HG03565 (cell line): Measurements from ENCODE around the gene PRUNE2.
"Not testable (repeated sequence)": the region's sequence is repeated elsewhere in the genome, so short reads cannot be mapped to it uniquely, and the experiment has no call there.

Experiments
- ATAC-seq: cut with Tn5 transposase; IDR thresholded peaks from one replicate; pipeline ENCODE4 v1.9.1; 2021; ENCODE audit warnings: mild to moderate bottlenecking, moderate library complexity; ENCODE audit not compliant: unreplicated experiment

The PRUNE2 gene, protein sequence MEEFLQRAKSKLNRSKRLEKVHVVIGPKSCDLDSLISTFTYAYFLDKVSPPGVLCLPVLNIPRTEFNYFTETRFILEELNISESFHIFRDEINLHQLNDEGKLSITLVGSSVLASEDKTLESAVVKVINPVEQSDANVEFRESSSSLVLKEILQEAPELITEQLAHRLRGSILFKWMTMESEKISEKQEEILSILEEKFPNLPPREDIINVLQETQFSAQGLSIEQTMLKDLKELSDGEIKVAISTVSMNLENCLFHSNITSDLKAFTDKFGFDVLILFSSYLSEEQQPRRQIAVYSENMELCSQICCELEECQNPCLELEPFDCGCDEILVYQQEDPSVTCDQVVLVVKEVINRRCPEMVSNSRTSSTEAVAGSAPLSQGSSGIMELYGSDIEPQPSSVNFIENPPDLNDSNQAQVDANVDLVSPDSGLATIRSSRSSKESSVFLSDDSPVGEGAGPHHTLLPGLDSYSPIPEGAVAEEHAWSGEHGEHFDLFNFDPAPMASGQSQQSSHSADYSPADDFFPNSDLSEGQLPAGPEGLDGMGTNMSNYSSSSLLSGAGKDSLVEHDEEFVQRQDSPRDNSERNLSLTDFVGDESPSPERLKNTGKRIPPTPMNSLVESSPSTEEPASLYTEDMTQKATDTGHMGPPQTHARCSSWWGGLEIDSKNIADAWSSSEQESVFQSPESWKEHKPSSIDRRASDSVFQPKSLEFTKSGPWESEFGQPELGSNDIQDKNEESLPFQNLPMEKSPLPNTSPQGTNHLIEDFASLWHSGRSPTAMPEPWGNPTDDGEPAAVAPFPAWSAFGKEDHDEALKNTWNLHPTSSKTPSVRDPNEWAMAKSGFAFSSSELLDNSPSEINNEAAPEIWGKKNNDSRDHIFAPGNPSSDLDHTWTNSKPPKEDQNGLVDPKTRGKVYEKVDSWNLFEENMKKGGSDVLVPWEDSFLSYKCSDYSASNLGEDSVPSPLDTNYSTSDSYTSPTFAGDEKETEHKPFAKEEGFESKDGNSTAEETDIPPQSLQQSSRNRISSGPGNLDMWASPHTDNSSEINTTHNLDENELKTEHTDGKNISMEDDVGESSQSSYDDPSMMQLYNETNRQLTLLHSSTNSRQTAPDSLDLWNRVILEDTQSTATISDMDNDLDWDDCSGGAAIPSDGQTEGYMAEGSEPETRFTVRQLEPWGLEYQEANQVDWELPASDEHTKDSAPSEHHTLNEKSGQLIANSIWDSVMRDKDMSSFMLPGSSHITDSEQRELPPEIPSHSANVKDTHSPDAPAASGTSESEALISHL (N-terminal part only)

GRCh38 chr9:76905791-76906646, at the start of gene PRUNE2:
Gene PRUNE2, minus strand, starts transcription at chr9:76906114. Its CDS starts 151 bp downstream, at chr9:76905963.
- peak; percentile 67 for ATAC-seq

DNA sequence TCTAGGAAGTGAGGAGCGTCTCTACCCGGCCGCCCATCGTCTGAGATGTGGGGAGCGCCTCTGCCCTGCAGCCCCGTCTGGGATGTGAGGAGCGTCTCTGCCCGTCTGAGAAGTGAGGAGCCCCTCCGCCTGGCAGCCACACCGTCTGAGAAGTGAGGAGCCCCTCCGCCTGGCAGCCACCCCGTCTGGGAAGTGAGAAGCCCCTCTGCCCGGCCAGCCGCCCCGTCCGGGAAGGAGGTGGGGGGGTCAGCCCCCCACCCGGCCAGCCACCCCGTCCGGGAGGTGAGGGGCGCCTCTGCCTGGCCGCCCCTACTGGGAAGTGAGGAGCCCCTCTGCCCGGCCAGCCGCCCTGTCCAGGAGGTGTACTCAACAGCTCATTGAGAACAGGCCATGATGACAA, 49.5 kb upstream of the PRUNE2 start:
- not testable (repeated sequence) for ATAC-seq

- ATAC-seq = no peak
Observed at GRCh38 chr9:76949865-76950264, 44.0 kb upstream of the PRUNE2 start.

DNA sequence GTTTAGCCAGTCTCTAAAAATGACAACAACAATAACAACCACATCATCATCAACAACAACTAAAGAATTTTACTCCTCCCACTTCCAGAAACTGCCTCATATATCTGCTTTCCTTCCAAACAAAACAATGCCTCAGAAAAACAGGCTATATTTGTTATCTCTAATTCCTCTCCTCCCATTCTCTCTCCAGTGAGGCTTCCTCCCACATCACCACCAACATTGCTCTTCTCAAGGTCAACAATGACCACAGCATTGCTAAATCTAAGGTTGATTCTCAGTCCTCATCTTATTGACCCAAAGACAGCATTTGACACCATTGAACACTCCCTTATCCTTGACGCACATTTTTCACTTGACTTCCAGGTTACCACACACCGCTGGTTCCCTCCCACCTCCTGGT, 38.1 kb upstream of the PRUNE2 start:
- no peak for ATAC-seq

GRCh38 chr9:76943054-76943453, 37.1 kb upstream of the PRUNE2 start:
- no peak for ATAC-seq

GRCh38 chr9:76932757-76933156, 26.8 kb upstream of the PRUNE2 start:
- no peak for ATAC-seq

- no peak for ATAC-seq
Observed at GRCh38 chr9:76932265-76932664, 26.4 kb upstream of the PRUNE2 start.

DNA sequence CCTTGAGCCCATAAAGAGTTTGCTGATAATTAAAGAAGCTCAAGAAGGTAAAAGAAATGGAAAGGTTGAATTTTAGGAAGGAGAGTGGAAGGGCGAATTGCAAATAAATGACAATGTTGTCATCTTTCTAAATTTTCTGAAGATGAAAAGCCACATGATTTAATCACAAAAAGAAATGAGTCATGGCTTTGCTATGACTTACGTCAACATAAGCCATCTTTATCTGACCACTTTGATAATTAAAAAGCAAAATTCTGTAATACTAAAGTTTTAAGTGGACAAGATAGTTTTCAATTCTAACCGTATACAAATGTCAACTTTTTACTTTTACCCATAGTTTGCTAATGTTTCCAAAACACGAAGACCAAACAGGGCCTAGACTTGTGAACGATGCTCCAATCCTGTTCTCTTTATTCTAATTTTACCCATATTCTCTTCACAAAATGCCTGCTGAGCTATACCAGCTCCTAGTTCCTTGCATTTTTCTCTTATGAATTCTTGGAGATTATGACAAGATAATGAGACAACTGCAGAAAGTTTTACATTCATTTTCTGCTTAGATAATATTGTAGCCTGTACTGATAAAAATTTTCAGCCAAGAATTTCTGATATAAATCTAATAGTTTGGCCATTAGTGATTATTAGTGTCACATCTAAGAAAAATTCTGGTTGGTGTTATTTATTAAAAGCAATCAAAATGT, 21.8 kb upstream of the PRUNE2 start:
- ATAC-seq = no peak

GRCh38 chr9:76926846-76927245, 20.9 kb upstream of the PRUNE2 start:
- ATAC-seq = no peak

DNA sequence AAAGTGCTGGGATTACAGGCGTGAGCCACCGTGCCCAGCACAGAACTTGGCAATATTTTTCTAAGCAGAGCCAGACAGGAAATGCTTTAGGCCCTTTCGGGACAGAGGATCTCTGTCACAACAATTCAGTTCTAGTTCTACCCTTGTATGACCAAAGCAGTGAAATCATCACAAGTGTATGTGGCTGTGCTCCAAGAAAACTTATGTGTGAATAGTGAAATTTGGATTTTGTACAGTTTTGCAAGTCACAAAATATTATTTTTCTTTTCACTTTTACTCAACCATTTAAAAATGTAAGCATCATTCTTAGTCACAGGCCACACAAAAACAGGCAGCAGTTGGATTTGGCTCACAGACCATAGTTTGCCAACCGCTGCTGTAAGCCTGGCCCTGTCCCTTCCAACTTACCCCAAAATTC, 20.4 kb upstream of the PRUNE2 start:
- ATAC-seq = no peak

DNA sequence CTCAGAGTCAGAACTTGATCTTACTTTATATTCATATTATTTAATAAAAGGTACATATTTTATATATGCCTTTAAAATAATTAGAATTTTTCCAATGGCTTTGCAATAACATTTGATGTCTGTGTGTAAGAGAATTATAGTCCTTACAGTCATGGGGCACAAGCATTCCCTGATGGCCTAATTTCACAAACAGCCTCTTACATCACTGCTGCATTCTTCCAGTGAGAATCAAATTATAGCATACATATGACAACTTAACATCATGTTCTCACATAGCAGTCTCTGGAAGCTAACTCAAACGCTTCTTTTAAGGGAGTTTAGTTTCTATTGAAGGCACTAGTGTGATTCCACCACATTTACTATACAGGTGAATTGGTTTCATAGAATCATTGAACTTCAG, 15.3 kb upstream of the PRUNE2 start:
- no peak for ATAC-seq

GRCh38 chr9:76917299-76917698, 11.4 kb upstream of the PRUNE2 start:
- no peak for ATAC-seq

- ATAC-seq = no peak
Observed at GRCh38 chr9:76916231-76916630, 10.3 kb upstream of the PRUNE2 start.

GRCh38 chr9:76913467-76913866, 7.6 kb upstream of the PRUNE2 start:
- ATAC-seq = no peak

DNA sequence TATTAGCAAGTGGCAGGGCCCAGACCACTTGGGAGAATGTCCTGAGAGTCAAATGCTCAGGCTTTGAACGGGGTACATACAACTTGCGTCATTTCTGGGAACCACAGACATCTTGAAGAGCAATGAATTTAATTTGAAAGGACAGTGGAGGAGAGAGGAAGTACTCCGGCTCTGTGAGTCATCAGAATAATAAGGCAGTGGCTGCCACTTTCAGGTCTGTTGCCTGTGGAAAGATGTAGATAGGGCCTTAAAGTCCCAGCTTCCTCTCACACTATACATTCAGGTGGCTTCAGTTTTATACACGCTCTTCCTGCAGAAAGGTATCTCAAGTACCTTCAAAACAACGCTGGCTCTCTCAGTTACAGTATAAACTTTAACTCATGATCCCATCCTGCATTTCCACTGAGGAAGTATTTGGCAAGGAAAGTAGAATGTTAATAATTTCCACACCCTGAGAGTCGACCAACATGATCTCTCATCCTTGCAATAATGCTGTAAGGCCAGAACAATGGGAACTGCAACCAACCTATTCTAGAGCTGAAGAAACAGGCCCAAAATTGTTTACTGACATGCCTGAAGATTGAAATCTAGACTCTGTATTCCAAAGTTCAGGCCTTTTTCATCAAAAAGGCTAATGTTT, 6.8 kb upstream of the PRUNE2 start:
- ATAC-seq = no peak

GRCh38 chr9:76911971-76912370, 6.1 kb upstream of the PRUNE2 start:
- ATAC-seq = no peak

DNA sequence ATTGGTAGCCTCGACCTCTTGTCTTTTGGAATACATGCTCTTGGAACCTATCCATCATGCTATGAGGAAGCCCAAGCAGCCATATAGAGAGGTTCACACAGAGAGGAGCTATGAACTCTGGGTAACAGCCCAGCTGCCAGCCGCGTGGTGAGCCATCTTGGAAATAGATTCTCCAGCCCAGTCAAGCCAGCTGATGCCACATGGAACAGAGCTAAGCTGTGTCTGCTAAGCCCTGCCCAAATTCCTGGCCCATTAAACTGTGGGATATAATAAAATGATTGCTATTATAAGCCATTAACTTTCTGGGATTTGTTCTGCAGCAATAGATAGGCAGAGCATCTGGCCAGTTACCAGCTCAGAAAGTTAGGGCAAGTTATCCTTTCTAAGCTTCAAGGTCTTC, 4.9 kb upstream of the PRUNE2 start:
- no peak for ATAC-seq

- peak; percentile 15 for ATAC-seq
Observed at GRCh38 chr9:76906647-76906975, 697 bp upstream of the PRUNE2 start.
